OCI-LY7 (cell line): ENCODE data around the gene PPP1CA. TPM values are rescaled to one million over a fixed set of nuclear protein-coding genes. Genes with fewer than 3 reads are reported as not detected.

Experiments
- BruUV-seq: library from RNA; stranded (reverse); fragments of 400-500 nt; replicated peaks from 2 replicates; lab custom pipeline; 2021; lab: Mats Ljungman, UMichigan
- CTCF ChIA-PET: fragments of 300-600 bp; sonication (Branson Sonifier 250); formaldehyde crosslinking; loops from one replicate; lab custom pipeline; 2022; ENCODE audit warnings: antibody characterized with exemption; ENCODE audit not compliant: unreplicated experiment; lab: Charles Lee
- POLR2A ChIA-PET: fragments of 300-600 bp; sonication (Branson Sonifier 250); formaldehyde crosslinking; loops from one replicate; lab custom pipeline; 2022; ENCODE audit warnings: antibody characterized with exemption; lab: Charles Lee
- DNase-seq: peaks from one replicate; pipeline ENCODE4 v3.0.0-alpha.2; 2015; ENCODE audit warnings: low spot score
- H2AFZ ChIP-seq: fragments of 200-600 bp; sonication (generic), shearing (Covaris generic); 2 replicates; pipeline ENCODE4 v1.6.1; 2014; ENCODE audit warnings: mild to moderate bottlenecking, antibody characterized with exemption, low read length, moderate library complexity
- H3K27ac ChIP-seq: fragments of 200-600 bp; sonication (generic); 2 replicates; pipeline ENCODE4 v1.5.1; 2014; ENCODE audit warnings: mixed run types, low read depth, mild to moderate bottlenecking, moderate library complexity, low read length, inconsistent platforms; ENCODE audit not compliant: poor library complexity, severe bottlenecking
- H3K36me3 ChIP-seq: fragments of 200-600 bp; sonication (generic); 2 replicates; pipeline ENCODE4 v1.6.1; 2014; ENCODE audit warnings: mild to moderate bottlenecking, antibody characterized with exemption, low read length, moderate library complexity, mixed read lengths; ENCODE audit not compliant: insufficient read depth
- H3K4me1 ChIP-seq: fragments of 200-600 bp; sonication (generic); 2 replicates; pipeline ENCODE4 v1.5.1; 2014; ENCODE audit warnings: mild to moderate bottlenecking, low read length; ENCODE audit not compliant: insufficient read depth, poor library complexity, severe bottlenecking
- H3K4me2 ChIP-seq: fragments of 200-600 bp; sonication (generic); 2 replicates; pipeline ENCODE4 v1.6.1; 2014; ENCODE audit warnings: mild to moderate bottlenecking, low read length
- H3K4me3 ChIP-seq: fragments of 200-600 bp; sonication (generic); 2 replicates; pipeline ENCODE4 v1.5.1; 2014; ENCODE audit warnings: mild to moderate bottlenecking, low read depth, low read length; ENCODE audit not compliant: poor library complexity, severe bottlenecking
- H3K79me2 ChIP-seq: fragments of 200-600 bp; sonication (generic); 2 replicates; pipeline ENCODE4 v1.6.1; 2016; ENCODE audit warnings: low read depth, mild to moderate bottlenecking, low read length, moderate library complexity, mixed read lengths; ENCODE audit not compliant: insufficient read depth
- H3K9me2 ChIP-seq: fragments of 200-600 bp; sonication (generic); 2 replicates; pipeline ENCODE4 v1.6.1; 2016; ENCODE audit warnings: mild to moderate bottlenecking, low read length, mixed read lengths; ENCODE audit not compliant: insufficient read depth
- H3K9me3 ChIP-seq: fragments of 200-600 bp; sonication (generic); 2 replicates; pipeline ENCODE4 v1.6.1; 2014; ENCODE audit warnings: mild to moderate bottlenecking, mixed run types, low read length, mixed read lengths
- H4K20me1 ChIP-seq: fragments of 200-600 bp; sonication (generic); 2 replicates; pipeline ENCODE4 v1.6.1; 2014; ENCODE audit warnings: mild to moderate bottlenecking, antibody characterized with exemption, low read length, moderate library complexity, mixed read lengths; ENCODE audit not compliant: insufficient read depth
- CTCF ChIP-seq: fragments of 200-600 bp; sonication (generic); conservative IDR thresholded peaks from 2 replicates; pipeline ENCODE4 v1.5.1; 2014; ENCODE audit warnings: mild to moderate bottlenecking, antibody characterized with exemption, low read length, moderate library complexity, mixed read lengths
- EZH2phosphoT487 ChIP-seq: fragments of 200-600 bp; sonication (generic); IDR thresholded peaks from 2 replicates; pipeline ENCODE4 v1.6.1; 2018; ENCODE audit warnings: low read depth, borderline replicate concordance, mild to moderate bottlenecking, mixed run types, antibody characterized with exemption, low read length, moderate library complexity, mixed read lengths
- intact Hi-C: fragments of 100-400 bp; cut with micrococcal nuclease; formaldehyde crosslinking; loops from one replicate; pipeline ENCODE4 v1.10.0; 2022; ENCODE audit not compliant: unreplicated experiment
- total RNA-seq, 2 experiments: library from RNA; depleted of rRNA in 1 of 2; stranded (reverse); fragments of >200 nt in 1 of 2; shearing (Covaris generic) in 1 of 2; gene quantifications; 2 replicates each; pipeline ENCODE4 v1.2.3, GENCODE V29; 2014 to 2022

PPP1CA gene
- total RNA-seq, 2 experiments from 2014 or later: 210 to 311 TPM

DNA sequence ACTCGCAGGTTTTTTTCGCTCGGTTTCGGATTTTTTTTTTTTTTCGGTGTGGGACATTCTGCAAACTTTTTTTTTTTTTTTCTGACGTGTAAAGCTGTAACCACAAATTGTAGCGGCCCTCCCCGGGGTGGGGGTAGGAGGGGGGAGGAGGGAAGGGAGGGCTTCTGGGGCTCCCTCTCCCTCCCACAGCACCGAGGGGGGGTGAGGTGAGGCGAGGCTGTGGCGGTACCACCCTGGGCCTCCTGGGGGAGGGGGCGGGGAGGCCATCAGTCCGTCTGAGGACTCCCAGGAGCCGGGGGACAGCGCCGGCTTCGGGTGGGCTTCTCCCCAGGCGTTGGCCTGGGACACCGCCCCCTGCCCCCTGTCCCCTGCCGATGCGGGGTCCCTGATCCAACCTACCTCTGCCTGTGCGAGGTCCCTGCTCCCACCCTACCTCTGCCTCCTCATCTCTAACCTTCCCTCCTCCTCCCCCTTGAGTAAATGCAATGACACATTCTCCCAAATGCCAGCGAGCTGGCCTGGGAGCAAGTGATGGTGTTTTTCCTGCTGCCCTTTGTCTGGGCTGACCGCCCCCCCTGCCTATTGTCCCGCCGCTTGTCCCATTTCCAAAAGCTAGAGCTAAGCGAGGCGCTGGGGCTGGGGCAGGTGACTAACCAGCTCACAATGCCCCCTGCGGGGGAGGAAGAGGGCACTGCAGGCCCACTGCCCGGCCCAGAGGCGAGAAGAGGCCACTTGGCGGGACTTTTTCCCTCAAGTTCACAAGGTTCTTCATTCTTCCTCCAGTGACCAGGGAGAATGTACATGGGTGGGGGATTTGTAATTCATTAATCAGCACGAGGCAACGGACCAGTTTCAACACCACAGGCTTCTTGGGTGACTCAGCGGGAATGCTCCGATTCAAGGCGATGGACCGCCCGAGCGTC is 27.7 kb downstream of the PPP1CA start:
- peak; percentile 78 for TF ChIP-seq CTCF
- TF ChIP-seq EZH2phosphoT487: no peak
- no peaks in the 10 kb centered on the region for H3K9me3 ChIP-seq
- ChIA-PET POLR2A (interaction anchor here (0.6 to 1.2 kb wide), 3 partner anchors 9 to 113 kb away, joined by 3 to 7 read pairs (median 4); no protein-coding TSS in a partner anchor), CTCF (interaction anchor here (0.7 to 2.3 kb wide), 3 partner anchors 17 to 28 kb away, joined by 3 to 12 read pairs (median 4); no protein-coding TSS in a partner anchor)
- H3K27ac ChIP-seq: no peak overlapping the region
- intact Hi-C loops: loop anchor here (1.0 kb wide), 1 partner anchor 17 kb away; no protein-coding TSS in a partner anchor
- H3K9me2 ChIP-seq: no peaks in the 10 kb centered on the region
- BruUV-seq: no TSS peak
- peaks cover 40% of the 10 kb centered on the region for H3K4me1 ChIP-seq
- no peaks in the 10 kb centered on the region for H4K20me1 ChIP-seq
- H2AFZ ChIP-seq: peak overlapping the region; percentile 79; the same call in 1 of the 2 replicates
- peak; percentile 77 for DNase-seq
- H3K36me3 ChIP-seq: no peaks in the 10 kb centered on the region
- H3K4me2 ChIP-seq: peak overlapping the region; percentile 82
- peak overlapping the region; percentile 67 for H3K4me3 ChIP-seq
- no peaks in the 10 kb centered on the region for H3K79me2 ChIP-seq

DNA sequence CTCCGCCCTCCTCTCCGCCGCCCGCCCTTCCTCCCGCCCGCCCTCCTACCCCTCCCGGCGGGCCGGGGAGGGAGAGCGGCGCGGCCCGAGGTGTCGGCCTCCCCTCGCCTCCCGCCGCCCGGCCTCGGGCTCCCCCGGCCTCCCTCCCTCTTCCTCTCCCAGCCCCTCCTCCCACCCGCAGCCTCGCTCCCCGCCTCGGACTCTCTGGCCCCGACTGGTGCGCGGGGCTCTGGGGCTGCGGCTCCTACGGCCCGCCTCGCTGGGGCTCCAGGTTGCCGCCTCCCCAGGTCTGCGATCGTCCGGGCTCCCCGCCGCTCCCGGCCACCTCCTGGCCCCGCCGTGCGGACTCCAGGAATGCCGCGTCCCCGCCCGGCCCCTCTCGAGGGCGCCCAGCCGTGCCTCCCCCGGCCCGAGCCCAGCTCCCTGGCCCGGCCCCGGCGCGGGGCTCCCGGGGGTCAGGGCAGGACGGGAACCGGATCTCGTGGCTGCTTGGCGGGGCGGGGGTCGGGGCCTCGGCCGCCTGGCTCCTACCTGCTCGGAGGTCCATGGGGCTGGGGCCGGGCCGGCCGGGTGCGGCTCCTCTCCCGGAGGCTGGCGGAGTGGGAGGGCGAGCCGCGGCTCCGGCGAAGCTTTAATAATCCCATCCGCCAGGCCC is 28.5 kb downstream of the PPP1CA start, which contains the start of gene CLCF1:
TSS of gene CLCF1 (minus strand) at position 606 of the 655 bp plus-strand sequence. CDS start at position 547, 59 bp downstream.
- Histone ChIP-seq H3K79me2 (no peaks in the 10 kb centered on the region), H3K4me2 (peak within 1 kb of the TSS; percentile 82), H3K27ac (no peak within 1 kb of the TSS), H3K4me3 (peak within 1 kb of the TSS; percentile 67), H4K20me1 (no peaks in the 10 kb centered on the region), H3K9me2 (no peaks in the 10 kb centered on the region), H3K4me1 (peaks cover 40% of the 10 kb centered on the region), H3K36me3 (no peaks in the 10 kb centered on the region), H3K9me3 (no peaks in the 10 kb centered on the region), H2AFZ (peak within 1 kb of the TSS; percentile 79)
- no TSS peak for BruUV-seq
- peak; percentile 60 for DNase-seq
- TF ChIP-seq EZH2phosphoT487 (no peak), CTCF (no peak)
- ChIA-PET POLR2A (interaction anchor here (0.6 to 1.2 kb wide), 2 partner anchors 8 to 19 kb away, joined by 4 to 7 read pairs; no protein-coding TSS in a partner anchor), CTCF (interaction anchor here (0.8 to 2.3 kb wide), 2 partner anchors 16 to 22 kb away, joined by 4 to 12 read pairs; no protein-coding TSS in a partner anchor)
- intact Hi-C loops: no loop called here
